Measurements from ENCODE around the gene CAMKK1.
A peak's percentile ranks its signal among the peaks of the same experiment; 100 is the strongest.

Gene CAMKK1

GRCh38 chr17:3914312-3914670 lies 21.4 kb upstream of the CAMKK1 start:
- TF ChIP-seq SIN3A (IDR thresholded peaks at IDR 0.05; ENCODE audit: borderline replicate concordance, insufficient read depth, low read length) (no peak), REST (IDR thresholded peaks at IDR 0.05; ENCODE audit: insufficient read depth in 1 of 2, low read depth in 2 of 2, low read length in 2 of 2) (no peak), FOXP2 (optimal IDR thresholded peaks at IDR 0.05; ENCODE audit: borderline replicate concordance, extremely low read depth, extremely low read length, insufficient read depth) (no peak), POLR2AphosphoS5 (IDR thresholded peaks at IDR 0.05; ENCODE audit: low read depth, low read length) (no peak), TAF1 (IDR thresholded peaks at IDR 0.05; ENCODE audit: borderline replicate concordance, insufficient read depth, low read length) (no peak)

GRCh38 chr17:3913531-3914311 lies 20.9 kb upstream of the CAMKK1 start:
- no peak for TF ChIP-seq POLR2AphosphoS5 (IDR thresholded peaks at IDR 0.05; ENCODE audit: low read depth, low read length)
- TF ChIP-seq SIN3A (IDR thresholded peaks at IDR 0.05; ENCODE audit: borderline replicate concordance, insufficient read depth, low read length): no peak
- peak; percentile 86 for TF ChIP-seq FOXP2 (optimal IDR thresholded peaks at IDR 0.05; ENCODE audit: borderline replicate concordance, extremely low read depth, extremely low read length, insufficient read depth)
- no peak for TF ChIP-seq REST (IDR thresholded peaks at IDR 0.05; ENCODE audit: insufficient read depth in 1 of 2, low read depth in 2 of 2, low read length in 2 of 2)

- TF ChIP-seq POLR2AphosphoS5 (IDR thresholded peaks at IDR 0.05; ENCODE audit: low read depth, low read length): no peak
- TF ChIP-seq TAF1 (IDR thresholded peaks at IDR 0.05; ENCODE audit: borderline replicate concordance, insufficient read depth, low read length): no peak
- no peak for TF ChIP-seq SIN3A (IDR thresholded peaks at IDR 0.05; ENCODE audit: borderline replicate concordance, insufficient read depth, low read length)
- TF ChIP-seq FOXP2 (optimal IDR thresholded peaks at IDR 0.05; ENCODE audit: borderline replicate concordance, extremely low read depth, extremely low read length, insufficient read depth): no peak
- TF ChIP-seq REST (IDR thresholded peaks at IDR 0.05; ENCODE audit: insufficient read depth in 1 of 2, low read depth in 2 of 2, low read length in 2 of 2): no peak
These were observed 20.0 kb upstream of the CAMKK1 start for GRCh38 chr17:3912827-3913226.

- no peak for TF ChIP-seq REST (IDR thresholded peaks at IDR 0.05; ENCODE audit: insufficient read depth in 1 of 2, low read depth in 2 of 2, low read length in 2 of 2)
- TF ChIP-seq TAF1 (IDR thresholded peaks at IDR 0.05; ENCODE audit: borderline replicate concordance, insufficient read depth, low read length): no peak
- no peak for TF ChIP-seq POLR2AphosphoS5 (IDR thresholded peaks at IDR 0.05; ENCODE audit: low read depth, low read length)
- peak; percentile 50 for TF ChIP-seq FOXP2 (optimal IDR thresholded peaks at IDR 0.05; ENCODE audit: borderline replicate concordance, extremely low read depth, extremely low read length, insufficient read depth)
- no peak for TF ChIP-seq SIN3A (IDR thresholded peaks at IDR 0.05; ENCODE audit: borderline replicate concordance, insufficient read depth, low read length)
These were observed 18.6 kb upstream of the CAMKK1 start for GRCh38 chr17:3911271-3912053.
